Measurements from ENCODE around the gene LEFTY1.
"Not testable (repeated sequence)": the region's sequence is repeated elsewhere in the genome, so short reads cannot be mapped to it uniquely, and the experiment has no call there.

LEFTY1 gene

DNA sequence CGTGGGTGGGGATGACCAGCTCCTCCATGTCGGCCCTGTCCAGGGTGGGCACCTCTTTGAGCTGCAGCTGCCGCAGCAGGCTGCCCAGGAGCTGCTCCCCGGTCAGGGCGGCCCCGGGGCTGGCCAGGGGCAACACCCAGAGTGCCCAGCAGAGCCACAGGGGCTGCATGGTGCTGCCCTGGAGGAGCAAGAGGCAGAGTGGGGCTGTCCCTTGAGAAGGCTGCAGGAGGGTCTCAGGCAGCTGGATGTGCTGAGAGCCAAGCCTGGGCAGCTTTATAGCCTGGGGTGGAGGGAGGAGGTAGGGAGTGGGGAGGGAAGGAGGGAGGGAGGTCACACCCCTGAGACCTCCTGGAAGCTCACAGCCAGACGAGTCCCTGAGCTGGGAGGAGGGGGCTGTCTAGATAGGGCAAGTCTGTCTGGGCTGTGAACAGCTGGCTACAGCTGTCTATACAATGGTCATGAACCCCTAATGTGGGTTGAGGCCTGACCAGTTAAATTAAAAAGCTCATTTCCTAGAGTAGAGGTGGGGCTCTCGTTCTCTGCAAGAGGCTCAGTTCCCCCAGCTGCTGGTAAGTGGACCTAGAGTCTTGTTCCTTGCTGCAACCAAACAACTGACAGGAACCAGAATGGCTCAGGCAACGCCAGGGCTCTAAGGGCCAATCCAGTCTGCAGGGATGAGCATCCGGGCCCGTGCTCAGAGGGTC lies at the start of gene LEFTY1:
LEFTY1 (minus strand) TSS at position 249 of the 704 bp plus-strand sequence; CDS start at position 169, 80 bp downstream.
- no peak for DNase-seq

DNA sequence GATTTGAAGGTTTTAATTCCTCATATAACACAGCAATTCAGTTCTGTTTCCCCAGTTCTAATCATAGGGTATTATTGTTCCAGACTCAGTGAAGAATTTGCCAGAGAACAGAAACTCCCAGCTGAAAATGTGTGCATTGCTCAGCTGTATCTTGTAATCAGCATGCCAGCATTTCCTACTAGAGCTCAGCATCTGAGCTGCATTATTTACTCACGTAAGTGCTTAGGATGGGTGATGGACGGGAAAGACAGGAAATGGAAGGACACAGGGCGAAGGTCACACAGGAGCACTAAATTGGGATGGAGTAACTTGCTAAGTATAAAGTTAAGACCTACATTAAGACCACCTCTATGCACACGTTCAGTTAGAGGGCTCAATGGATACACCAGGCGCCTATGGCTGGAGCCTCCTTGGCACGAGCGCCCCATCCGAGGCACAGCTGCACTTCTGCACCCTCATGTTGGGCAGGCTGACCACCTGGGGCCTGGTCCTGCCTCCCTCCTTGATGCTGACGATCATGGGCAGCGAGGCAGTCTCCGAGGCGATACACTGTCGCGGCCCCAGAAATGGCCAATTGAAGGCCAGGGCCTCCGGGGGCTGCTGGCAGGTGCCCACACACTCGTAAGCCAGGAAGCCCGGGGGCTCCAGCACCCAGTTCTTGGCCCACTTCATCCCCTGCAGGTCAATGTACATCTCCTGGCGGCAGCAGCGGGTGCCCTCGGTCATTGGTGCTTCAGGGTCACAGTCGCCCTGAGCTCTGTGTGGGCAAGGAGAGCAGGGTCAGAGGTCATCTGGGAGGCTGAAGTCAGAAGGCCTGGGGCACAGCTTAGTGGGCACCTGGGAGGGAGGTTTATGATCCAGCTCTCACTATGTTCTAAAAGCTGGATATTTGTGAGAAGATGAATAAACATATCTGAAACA lies 48.4 kb upstream of the LEFTY1 start:
- DNase-seq = no peak

DNA sequence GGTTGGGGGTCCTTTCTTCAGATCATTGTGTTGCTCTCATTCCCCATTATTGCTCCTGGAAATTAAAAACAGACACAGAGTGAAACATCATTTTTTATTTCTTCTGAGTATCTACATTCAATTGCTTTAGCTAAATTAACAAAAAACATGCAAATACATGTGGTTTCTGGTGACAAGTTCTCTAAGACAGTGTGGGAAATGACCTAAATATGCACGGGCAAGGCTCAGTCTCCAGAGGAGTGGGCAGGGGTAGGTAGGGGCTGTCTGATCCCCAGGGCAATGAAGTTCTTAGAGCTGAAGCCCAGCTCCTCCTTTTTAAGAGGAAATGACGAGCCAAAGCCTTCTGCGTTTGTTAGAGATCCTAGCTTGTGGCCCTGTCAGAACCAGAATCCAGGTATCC lies 47.6 kb upstream of the LEFTY1 start:
- no peak for DNase-seq

DNA sequence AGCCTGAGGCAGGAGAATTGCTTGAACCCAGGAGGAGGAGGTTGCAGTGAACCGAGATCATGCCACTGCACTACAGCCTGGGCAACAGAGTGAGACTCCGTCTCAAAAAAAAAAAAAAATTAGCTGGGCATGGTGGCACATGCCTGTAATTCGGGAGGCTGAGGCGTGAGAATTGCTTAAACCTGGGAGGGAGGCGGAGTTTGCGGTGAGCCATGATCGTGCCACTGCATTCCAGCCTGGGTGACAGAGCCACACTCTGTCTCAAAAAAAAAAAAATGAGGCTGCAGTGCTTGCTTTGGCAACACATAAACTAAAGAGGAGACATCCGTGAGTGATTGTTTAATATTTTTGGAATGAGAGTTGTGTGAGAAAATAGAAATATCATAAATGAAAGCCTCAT lies 47.1 kb upstream of the LEFTY1 start:
- not testable (repeated sequence) for DNase-seq

- no peak for DNase-seq
These were observed 45.8 kb upstream of the LEFTY1 start for GRCh38 chr1:225934711-225935110.

DNA sequence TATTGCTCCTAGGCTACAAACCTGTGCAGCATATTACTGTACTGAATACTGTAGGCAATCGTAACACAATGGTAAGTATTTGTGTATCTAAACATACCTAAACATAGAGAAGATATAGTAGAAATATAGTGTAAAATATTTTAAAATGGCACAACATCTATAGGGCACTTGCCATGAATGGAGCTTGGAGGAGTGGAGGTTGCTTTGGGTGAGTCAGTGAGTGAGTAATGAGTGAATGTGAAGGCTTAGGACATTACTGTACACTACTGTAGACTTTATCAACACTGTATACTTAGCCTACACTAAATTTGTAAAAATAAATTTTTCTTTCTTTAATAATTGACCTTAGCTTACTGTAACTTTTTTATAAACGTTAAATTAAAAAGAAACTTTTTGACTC lies 44.1 kb upstream of the LEFTY1 start:
- DNase-seq = no peak

DNA sequence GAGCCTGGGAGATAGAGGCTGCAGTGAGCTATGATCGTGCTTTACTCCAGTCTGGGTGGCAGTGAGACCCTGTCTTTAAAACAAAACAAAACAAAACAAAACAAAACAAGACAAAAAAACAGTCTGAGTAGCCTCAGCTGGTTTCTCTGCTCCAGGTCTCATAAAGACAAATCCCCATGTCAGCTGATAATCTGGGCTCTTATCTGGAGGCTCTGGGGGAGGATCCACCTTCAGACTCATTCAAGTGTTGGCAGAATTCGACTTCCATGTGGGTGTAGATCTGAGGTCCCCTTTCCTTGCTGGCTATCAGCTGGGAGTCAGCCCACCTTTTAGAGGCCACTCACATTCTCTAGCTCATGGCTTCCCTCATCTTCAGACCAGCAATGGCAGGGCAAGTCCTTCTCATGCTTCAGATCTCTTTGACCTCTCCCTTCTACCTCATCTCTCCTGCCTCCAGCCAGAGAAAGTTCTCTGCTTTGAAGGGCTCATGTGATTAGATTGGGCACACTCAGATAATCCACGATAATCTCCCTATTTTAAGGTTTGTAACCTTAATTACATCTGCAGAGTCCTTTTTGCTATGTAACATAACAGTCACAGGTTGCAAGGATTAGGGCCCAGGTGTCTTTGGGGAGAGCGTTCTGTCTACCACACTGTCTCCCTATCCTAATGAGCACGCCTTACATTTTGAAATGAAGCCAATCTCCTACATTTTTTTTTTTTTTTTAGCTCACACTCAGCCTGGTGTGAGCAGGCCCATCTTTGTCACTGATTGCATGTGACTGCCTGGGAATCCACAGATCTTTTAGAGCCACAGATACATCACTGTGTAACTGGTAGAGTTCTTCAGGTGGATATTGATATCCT lies 42.6 kb upstream of the LEFTY1 start:
- no peak for DNase-seq

DNA sequence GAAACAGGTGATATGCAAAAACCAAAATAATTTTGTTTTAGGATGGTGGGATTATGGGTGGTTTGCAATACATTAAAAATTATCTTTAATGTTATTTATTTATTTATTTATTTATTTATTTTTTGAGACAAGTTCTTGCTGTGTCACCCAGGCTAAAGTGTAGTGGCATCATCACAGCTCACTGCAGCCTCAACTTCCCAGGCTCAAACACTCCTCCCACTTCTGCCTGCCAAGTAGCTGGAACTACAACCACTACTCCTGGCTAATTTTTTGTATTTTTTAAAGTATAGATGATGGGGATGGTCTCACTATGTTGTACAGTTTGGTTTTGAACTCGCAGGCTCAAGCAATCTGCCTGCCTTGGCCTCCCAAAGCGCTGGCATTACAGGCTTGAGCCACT lies 41.6 kb upstream of the LEFTY1 start:
- DNase-seq = no peak

GRCh38 chr1:225929462-225929861 lies 40.5 kb upstream of the LEFTY1 start:
- DNase-seq = not testable (repeated sequence)

GRCh38 chr1:225928186-225929175 lies 39.5 kb upstream of the LEFTY1 start:
- no peak for DNase-seq

DNA sequence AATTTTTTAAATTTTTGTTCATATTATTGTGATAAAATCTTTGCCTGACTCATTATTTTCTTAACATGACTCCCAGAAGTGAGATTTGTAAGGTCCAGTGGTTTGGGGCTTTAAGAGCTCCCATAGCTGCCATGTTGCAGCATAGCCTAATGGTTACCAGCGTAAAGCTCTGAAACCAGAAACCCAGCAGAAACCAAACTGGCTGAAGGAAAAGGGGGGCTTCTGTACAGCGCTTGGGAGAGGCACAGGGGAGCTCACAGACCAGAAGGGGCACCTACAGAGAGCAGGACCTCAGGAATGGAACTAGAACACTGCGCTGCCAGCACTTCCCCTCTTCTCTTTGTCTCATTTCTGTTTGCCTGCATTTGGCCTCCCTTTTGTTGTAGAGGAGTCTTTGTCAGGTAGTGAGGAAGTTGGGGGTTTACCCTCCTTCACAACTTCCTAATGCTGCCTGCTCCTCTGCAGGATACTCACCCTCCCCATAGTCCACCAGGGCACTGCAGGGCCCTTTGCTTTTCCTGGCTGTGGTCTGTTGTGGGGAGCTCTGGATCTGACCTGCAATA lies 37.7 kb upstream of the LEFTY1 start:
- DNase-seq = peak; percentile 55 to 57

DNA sequence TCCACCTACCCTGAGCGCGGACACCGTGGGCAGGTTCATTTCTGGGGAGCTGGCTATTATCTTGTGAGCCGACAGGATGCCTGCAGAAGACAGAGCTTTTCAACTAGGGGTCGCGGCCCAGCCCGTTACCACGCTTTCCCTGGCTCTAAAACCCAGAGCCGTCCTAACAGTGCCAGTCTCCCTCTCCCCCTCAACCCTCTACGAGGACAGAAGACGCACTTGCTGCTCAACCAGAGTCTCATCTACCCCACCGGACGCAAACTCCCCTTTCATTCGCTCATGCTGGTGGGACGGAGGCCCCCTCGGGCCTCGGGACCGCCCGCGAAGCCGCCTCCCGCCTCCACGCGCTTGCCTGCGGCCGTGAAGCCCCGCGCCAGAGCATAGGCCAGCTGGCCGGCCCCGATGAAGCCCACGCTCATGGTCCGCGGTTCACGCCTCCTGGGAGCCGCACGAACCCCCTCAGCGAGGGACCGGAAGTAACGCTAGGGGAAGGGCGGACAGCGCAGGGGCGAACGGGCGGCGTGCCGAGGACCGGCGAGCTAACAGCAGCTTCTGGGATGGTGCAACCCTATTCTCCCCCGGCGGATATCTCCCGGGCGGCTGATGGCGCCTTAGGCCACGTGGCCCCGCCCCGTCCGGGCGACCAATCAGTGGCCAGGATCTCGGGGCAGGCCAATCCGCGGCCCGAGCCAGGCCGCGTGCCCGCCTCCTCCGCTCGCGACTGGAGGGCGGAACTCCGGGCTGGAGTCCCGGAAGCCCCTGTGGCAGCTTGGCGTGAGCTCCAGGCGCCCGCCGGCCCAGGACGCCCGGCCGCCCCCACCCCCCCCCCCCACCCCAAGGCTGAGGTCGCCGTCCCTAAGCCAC lies 35.0 kb upstream of the LEFTY1 start, which contains the start of gene PYCR2:
PYCR2 (minus strand) TSS at position 559 of the 864 bp plus-strand sequence; CDS start at position 419, 140 bp downstream.
- DNase-seq = peak; percentile 92 to 94

GRCh38 chr1:225923381-225923691 lies 34.4 kb upstream of the LEFTY1 start:
- DNase-seq = no peak

DNA sequence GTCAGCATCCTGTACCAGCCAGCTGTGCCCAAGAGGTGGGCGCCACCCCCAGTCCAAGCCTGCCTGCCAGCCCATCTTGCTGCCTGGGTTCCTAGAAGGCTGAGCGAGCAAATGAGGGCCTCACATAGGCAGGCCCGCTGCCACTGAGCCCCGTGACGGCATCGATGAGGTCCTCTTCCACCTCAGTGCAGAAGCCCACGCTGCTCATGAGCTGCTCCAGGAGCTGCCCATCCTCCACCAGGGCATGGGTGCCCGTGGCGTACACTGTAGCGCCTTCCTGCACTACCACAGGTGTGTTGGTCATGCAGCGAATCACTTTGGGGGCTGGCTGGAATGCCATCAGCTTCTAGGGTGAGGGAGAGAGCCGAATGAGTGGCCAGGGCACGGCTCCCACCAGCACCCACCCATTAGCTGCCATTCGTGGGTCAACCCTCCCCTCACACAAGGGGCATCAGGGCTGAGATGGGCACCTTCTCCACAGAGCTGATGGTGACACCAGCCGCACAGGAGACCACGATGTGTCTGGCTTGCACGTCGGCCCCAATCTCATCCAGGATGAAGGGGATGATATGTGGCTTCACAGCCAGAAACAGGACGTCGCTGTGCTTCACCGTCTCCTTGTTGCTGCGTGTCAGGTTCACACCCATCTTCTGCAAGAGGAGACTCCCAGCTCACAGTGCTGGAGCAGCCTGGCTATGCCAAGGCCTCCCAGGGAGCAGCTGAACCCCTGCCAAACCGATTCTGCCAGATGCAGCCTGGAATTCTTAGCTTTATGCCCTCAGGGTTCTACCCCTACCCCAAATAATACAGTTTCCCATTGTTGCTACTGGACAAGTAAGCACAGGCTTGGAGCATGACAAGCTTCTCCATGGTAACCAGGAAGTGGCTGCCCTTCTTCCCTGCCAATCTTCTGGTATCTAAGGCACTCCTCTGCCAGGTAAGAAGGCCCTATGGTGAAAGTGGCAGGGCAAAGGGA lies 33.1 kb upstream of the LEFTY1 start:
- DNase-seq = no peak

DNA sequence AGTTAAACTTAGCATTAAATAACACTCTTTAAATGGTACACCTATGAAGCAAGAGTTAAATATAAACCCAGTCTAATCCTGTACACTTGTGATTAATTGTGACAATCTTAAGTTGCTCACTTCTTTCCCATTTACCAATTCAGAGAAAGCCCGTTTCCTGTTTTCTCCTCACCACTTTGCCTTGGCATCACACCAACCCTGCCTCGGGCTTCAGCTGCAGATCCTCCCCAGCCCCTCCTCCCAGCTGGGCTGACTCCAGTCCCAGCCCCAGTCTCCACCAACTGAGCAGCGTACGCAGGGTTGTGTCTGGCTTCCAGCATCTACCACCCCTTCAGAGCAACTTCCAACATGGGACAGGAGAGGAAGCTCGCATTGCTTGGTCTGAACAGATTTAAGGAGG lies 31.0 kb upstream of the LEFTY1 start:
- peak; percentile 31 to 42 for DNase-seq

DNA sequence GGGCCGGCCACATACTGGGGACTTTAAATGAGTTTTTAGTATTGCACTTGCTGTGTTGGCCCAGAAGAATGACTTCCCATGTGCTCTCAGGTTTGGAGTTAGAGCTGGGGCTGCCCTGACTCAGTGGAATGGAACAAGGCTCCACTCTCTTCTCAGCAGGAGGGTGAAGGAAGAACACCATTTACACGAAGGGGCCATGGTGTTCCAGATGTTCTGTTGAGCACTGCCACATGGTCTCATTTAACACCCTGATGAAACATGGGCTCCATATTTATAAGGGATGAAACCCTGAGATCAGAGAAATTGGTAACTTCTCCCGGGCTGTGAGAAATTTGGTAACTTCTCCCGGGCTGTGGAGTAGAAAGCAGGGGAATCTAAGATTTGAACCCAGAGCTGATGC lies 29.3 kb upstream of the LEFTY1 start:
- no peak for DNase-seq

DNA sequence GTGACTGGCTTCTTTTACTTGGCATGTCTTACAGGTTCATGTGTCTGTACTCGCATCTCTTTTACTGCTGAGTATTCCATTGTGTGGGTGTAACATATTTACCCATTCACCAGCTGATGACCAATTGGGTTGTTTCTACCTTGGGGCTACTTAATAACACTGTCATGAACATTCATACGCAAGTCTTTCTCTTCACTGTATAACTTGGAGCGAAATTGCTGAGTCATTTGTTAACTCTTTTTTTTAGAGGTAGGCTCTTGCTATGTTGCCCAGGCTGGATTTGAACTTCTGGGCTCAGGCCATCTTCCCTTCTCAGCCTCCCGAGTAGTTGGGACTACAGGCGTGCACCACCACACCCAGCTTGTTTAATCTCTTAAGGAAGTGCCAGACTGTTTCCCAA lies 28.6 kb upstream of the LEFTY1 start:
- DNase-seq = no peak

- DNase-seq = no peak
These were observed 28.2 kb upstream of the LEFTY1 start for GRCh38 chr1:225917101-225917500.

GRCh38 chr1:225915538-225915991 lies 26.6 kb upstream of the LEFTY1 start:
- DNase-seq = no peak

All from Kasumi-1 (cell line).